LNCaP clone FGC (cell line): ENCODE results near the gene LMO7.

Experiments
- DNase-seq: peaks from one replicate; pipeline ENCODE4 v3.0.0-alpha.2; 2011; ENCODE audit warnings: low read depth
- H3K4me3 ChIP-seq: 2 replicates; pipeline ENCODE4 v1.5.1; 2011; ENCODE audit warnings: mild to moderate bottlenecking, low read depth, low read length, control low read depth
- CTCF ChIP-seq: IDR thresholded peaks from 2 replicates; pipeline ENCODE4 v1.5.1; 2012; ENCODE audit warnings: mild to moderate bottlenecking; ENCODE audit not compliant: control insufficient read depth, insufficient read depth; ENCODE audit errors: extremely low read depth

Gene LMO7

GRCh38 chr13:75870397-75870903 is 234.3 kb downstream of the LMO7 start:
- TF ChIP-seq CTCF: peak; percentile 54
- no peak for DNase-seq
- H3K4me3 ChIP-seq: peak overlapping the region; percentile 47

DNA sequence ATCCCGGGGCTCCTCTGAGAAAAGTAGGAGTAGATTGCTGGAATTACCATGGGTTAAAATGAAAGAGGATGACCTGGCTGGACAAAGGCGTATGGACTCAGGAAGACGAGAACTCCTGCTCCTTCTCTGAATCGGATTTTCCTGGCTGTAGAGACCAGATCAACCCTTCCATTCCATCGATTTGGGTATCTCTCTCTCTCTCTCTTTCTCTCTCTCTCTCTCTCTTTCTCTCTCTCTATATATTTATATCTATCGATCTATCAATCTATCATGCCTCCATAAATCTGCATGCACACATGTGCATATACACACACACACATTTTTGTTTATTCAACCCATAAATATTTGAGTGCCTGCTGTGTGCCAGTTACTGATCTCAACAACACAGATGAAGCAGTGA is 234.9 kb downstream of the LMO7 start:
- DNase-seq: no peak
- TF ChIP-seq CTCF: no peak
- peak overlapping the region; percentile 47 for H3K4me3 ChIP-seq

DNA sequence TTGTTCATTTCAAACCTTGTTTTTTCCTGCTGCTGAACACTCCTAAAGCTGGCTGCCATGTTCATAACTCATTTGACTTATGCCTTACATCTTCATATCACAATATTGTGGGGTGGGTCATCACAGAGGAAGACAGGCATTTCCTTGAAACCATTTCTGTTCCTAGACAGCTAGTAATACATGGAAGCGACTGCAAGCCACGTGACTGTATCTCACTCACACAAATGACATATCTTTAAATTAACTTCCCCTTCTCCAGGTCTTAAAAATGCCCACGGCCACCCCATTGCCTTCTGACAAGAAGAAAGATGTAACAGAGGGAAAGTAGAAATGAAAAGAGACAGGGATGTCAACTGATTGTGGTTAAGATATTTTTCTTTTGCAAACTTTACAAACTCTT is 236.8 kb downstream of the LMO7 start:
- no peak for TF ChIP-seq CTCF
- no peak for DNase-seq
- H3K4me3 ChIP-seq: no peak overlapping the region

DNA sequence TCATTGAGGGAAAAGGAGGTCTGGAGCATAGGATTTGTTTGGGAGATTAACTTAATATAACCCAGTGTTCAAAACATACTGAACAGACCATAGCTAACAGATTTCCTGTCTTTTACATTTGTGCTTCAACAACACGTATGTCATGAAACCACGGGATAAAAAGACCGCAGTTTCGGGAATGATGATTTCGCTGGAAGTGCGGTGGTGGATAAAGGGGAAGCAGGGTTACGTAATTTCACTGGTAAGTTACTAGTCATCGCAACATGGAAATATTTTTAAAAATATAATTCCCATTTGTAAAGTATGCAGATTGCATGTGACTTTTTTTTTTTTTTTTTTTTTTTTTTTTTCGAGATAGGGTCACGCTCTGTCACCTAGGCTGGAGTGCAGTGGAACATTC is 237.4 kb downstream of the LMO7 start:
- H3K4me3 ChIP-seq: no peak overlapping the region
- TF ChIP-seq CTCF: no peak

DNA sequence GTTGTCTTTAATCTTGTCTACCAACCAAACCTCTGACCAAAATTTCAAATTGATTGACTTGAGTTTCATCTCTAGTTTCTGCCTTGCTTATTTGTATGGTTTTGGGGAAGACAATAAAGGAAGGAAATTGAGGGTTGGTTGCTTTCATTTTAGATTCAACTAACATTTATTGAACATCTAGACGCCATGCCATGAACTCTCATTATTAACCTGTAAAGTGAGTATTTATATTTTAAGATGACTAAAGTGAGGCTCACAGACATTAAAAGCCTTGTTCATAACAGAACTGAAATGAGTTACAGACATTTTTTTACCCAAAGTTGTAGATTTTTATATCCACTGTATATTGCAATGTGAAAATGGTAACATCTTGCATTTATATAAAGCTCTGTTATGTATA is 239.3 kb downstream of the LMO7 start:
- no peak for DNase-seq
- TF ChIP-seq CTCF: no peak
- H3K4me3 ChIP-seq: no peak overlapping the region

More for the DNA sequence above, 237.4 kb downstream of the LMO7 start:
- no peak for DNase-seq

- H3K4me3 ChIP-seq: no peak overlapping the region
- TF ChIP-seq CTCF: peak; percentile 87
- peak; percentile 17 for DNase-seq
These were observed 240.3 kb downstream of the LMO7 start for GRCh38 chr13:75876142-75877050.
